Stimulated activated naive B cell treated with anti-CD40 and anti-IgM and Interleukin-4, amounts not matched to agents 10 μg/mL and 1 μg/mL and 100 μg/mL, for 72 hours (primary cell): ENCODE measurements around the gene WNT9A.
"Not testable (repeated sequence)": the region's sequence is repeated elsewhere in the genome, so short reads cannot be mapped to it uniquely, and the experiment has no call there.

Experiments
- ATAC-seq, 2 donors: fragments of 150-1000 bp; cut with Tn5 transposase; replicated peaks; 2 replicates each; pipeline ENCODE4 v1.10.0; 2021; ENCODE audit warnings: moderate library complexity in 1 of 2
- DNase-seq: peaks from one replicate; pipeline ENCODE4 v3.0.0; 2021
- H3K27ac Mint-ChIP-seq: one replicate; pipeline ENCODE4 v1.8.0; 2022; ENCODE audit warnings: mild to moderate bottlenecking, mixed read lengths
- H3K27me3 Mint-ChIP-seq, 2 donors: one replicate each; pipeline ENCODE4 v1.8.0; 2022; ENCODE audit warnings: mixed read lengths in 2 of 2
- H3K36me3 Mint-ChIP-seq, 2 donors: one replicate each; pipeline ENCODE4 v1.8.0; 2022; ENCODE audit warnings: mixed read lengths in 2 of 2, mild to moderate bottlenecking in 1 of 2
- H3K4me1 Mint-ChIP-seq, 2 donors: one replicate each; pipeline ENCODE4 v1.8.0; 2022; ENCODE audit warnings: mixed read lengths in 2 of 2, mild to moderate bottlenecking in 1 of 2
- H3K4me3 Mint-ChIP-seq, 2 donors: one replicate each; pipeline ENCODE4 v1.8.0; 2022; ENCODE audit warnings: mild to moderate bottlenecking in 2 of 2, mixed read lengths in 2 of 2, moderate library complexity in 1 of 2
- H3K9me3 Mint-ChIP-seq, 2 donors: one replicate each; pipeline ENCODE4 v1.8.0; 2022; ENCODE audit warnings: mixed read lengths in 2 of 2, mild to moderate bottlenecking in 1 of 2

WNT9A gene

GRCh38 chr1:227917081-227917950, 30.4 kb downstream of the WNT9A start:
- no peak overlapping the region for H3K4me3 Mint-ChIP-seq
- ATAC-seq (no peak), DNase-seq (no peak)
- H3K9me3 Mint-ChIP-seq, result no peaks in the 10 kb centered on the region
- no peaks in the 10 kb centered on the region for H3K4me1 Mint-ChIP-seq
- no peak overlapping the region for H3K27ac Mint-ChIP-seq
- H3K36me3 Mint-ChIP-seq, result no peaks in the 10 kb centered on the region
- peaks cover 1 to 7% of the 10 kb centered on the region in 2 donors for H3K27me3 Mint-ChIP-seq

GRCh38 chr1:227916655-227917054, 31.1 kb downstream of the WNT9A start:
- ATAC-seq (no peak), DNase-seq (no peak)
- Mint-ChIP-seq H3K4me3 (no peak overlapping the region), H3K27me3 (peaks cover 7 to 11% of the 10 kb centered on the region in 2 donors), H3K9me3 (no peaks in the 10 kb centered on the region), H3K4me1 (no peaks in the 10 kb centered on the region), H3K27ac (no peak overlapping the region), H3K36me3 (no peaks in the 10 kb centered on the region)

GRCh38 chr1:227915564-227916553, 31.9 kb downstream of the WNT9A start:
- ATAC-seq (no peak), DNase-seq (no peak)
- no peaks in the 10 kb centered on the region for H3K9me3 Mint-ChIP-seq
- no peaks in the 10 kb centered on the region for H3K36me3 Mint-ChIP-seq
- H3K27ac Mint-ChIP-seq, result no peak overlapping the region
- H3K4me1 Mint-ChIP-seq, result no peaks in the 10 kb centered on the region
- H3K4me3 Mint-ChIP-seq, result no peak overlapping the region
- H3K27me3 Mint-ChIP-seq, result peaks cover 7 to 11% of the 10 kb centered on the region in 2 donors

- H3K9me3 Mint-ChIP-seq, result no peaks in the 10 kb centered on the region
- ATAC-seq (no peak), DNase-seq (no peak)
- H3K27ac Mint-ChIP-seq, result no peak overlapping the region
- no peaks in the 10 kb centered on the region for H3K36me3 Mint-ChIP-seq
- H3K4me1 Mint-ChIP-seq, result no peaks in the 10 kb centered on the region
- no peak overlapping the region for H3K4me3 Mint-ChIP-seq
- H3K27me3 Mint-ChIP-seq, result peaks cover 11 to 12% of the 10 kb centered on the region in 2 donors
Measured at GRCh38 chr1:227914801-227915563, 32.8 kb downstream of the WNT9A start.

- ATAC-seq, result no peak
Measured at GRCh38 chr1:227913764-227914721, 33.7 kb downstream of the WNT9A start.

GRCh38 chr1:227913396-227913763, 34.4 kb downstream of the WNT9A start:
- Mint-ChIP-seq H3K27me3 (peaks cover 19 to 22% of the 10 kb centered on the region in 2 donors), H3K27ac (no peak overlapping the region), H3K4me3 (no peak overlapping the region), H3K36me3 (no peaks in the 10 kb centered on the region), H3K9me3 (no peaks in the 10 kb centered on the region), H3K4me1 (no peaks in the 10 kb centered on the region)
- DNase-seq (no peak), ATAC-seq (no peak)

More at GRCh38 chr1:227913764-227914721, 33.7 kb downstream of the WNT9A start:
- Mint-ChIP-seq H3K9me3 (no peaks in the 10 kb centered on the region), H3K27ac (no peak overlapping the region), H3K36me3 (no peaks in the 10 kb centered on the region), H3K4me3 (no peak overlapping the region), H3K4me1 (no peaks in the 10 kb centered on the region), H3K27me3 (peaks cover 14 to 17% of the 10 kb centered on the region in 2 donors)
- no peak for DNase-seq

- Mint-ChIP-seq H3K27ac (no peak overlapping the region), H3K36me3 (no peaks in the 10 kb centered on the region), H3K27me3 (peaks cover 19 to 22% of the 10 kb centered on the region in 2 donors), H3K4me3 (no peak overlapping the region), H3K9me3 (no peaks in the 10 kb centered on the region), H3K4me1 (no peaks in the 10 kb centered on the region)
- no peak for ATAC-seq
- no peak for DNase-seq
Measured at GRCh38 chr1:227912866-227913265, 34.9 kb downstream of the WNT9A start.

- H3K4me1 Mint-ChIP-seq, result no peaks in the 10 kb centered on the region
- H3K36me3 Mint-ChIP-seq, result no peaks in the 10 kb centered on the region
- DNase-seq, result no peak
- H3K27me3 Mint-ChIP-seq, result peaks cover 25 to 30% of the 10 kb centered on the region in 2 donors
- no peak overlapping the region for H3K4me3 Mint-ChIP-seq
- no peaks in the 10 kb centered on the region for H3K9me3 Mint-ChIP-seq
- no peak overlapping the region for H3K27ac Mint-ChIP-seq
- no peak for ATAC-seq
Measured at GRCh38 chr1:227911376-227911775, 36.4 kb downstream of the WNT9A start.

GRCh38 chr1:227910511-227911153, 37.1 kb downstream of the WNT9A start:
- Mint-ChIP-seq H3K36me3 (no peaks in the 10 kb centered on the region), H3K9me3 (no peaks in the 10 kb centered on the region), H3K4me1 (no peaks in the 10 kb centered on the region), H3K4me3 (no peak overlapping the region), H3K27me3 (peaks cover 25 to 30% of the 10 kb centered on the region in 2 donors), H3K27ac (no peak overlapping the region)
- DNase-seq, result no peak
- no peak for ATAC-seq

- not testable (repeated sequence) for DNase-seq, H3K27ac Mint-ChIP-seq, H3K4me3 Mint-ChIP-seq, H3K4me1 Mint-ChIP-seq, ATAC-seq, H3K9me3 Mint-ChIP-seq, H3K36me3 Mint-ChIP-seq
- peaks cover 25 to 30% of the 10 kb centered on the region in 2 donors for H3K27me3 Mint-ChIP-seq
Measured at GRCh38 chr1:227909923-227910328, 37.8 kb downstream of the WNT9A start.

- Mint-ChIP-seq H3K27ac (no peak overlapping the region), H3K27me3 (peaks cover 25 to 30% of the 10 kb centered on the region in 2 donors)
- no peak for DNase-seq
Measured at GRCh38 chr1:227909188-227909587, 38.5 kb downstream of the WNT9A start.

GRCh38 chr1:227908359-227908758, 39.4 kb downstream of the WNT9A start:
- Mint-ChIP-seq H3K27me3 (peaks cover 25 to 30% of the 10 kb centered on the region in 2 donors), H3K27ac (no peak overlapping the region), H3K4me3 (no peak overlapping the region), H3K4me1 (no peaks in the 10 kb centered on the region), H3K36me3 (no peaks in the 10 kb centered on the region), H3K9me3 (no peaks in the 10 kb centered on the region)
- no peak for ATAC-seq
- no peak for DNase-seq

More at GRCh38 chr1:227909188-227909587, 38.5 kb downstream of the WNT9A start:
- Mint-ChIP-seq H3K36me3 (no peaks in the 10 kb centered on the region), H3K4me1 (no peaks in the 10 kb centered on the region), H3K9me3 (no peaks in the 10 kb centered on the region), H3K4me3 (no peak overlapping the region)
- ATAC-seq, result no peak
